HG03097 (cell line): ENCODE data around the gene KLK11.
"Not testable (repeated sequence)": the region's sequence is repeated elsewhere in the genome, so short reads cannot be mapped to it uniquely, and the experiment has no call there.

ENCODE experiments used
- ATAC-seq: cut with Tn5 transposase; IDR thresholded peaks from one replicate; pipeline ENCODE4 v1.9.1; 2021; ENCODE audit not compliant: unreplicated experiment, low FRiP score

The KLK11 gene

DNA sequence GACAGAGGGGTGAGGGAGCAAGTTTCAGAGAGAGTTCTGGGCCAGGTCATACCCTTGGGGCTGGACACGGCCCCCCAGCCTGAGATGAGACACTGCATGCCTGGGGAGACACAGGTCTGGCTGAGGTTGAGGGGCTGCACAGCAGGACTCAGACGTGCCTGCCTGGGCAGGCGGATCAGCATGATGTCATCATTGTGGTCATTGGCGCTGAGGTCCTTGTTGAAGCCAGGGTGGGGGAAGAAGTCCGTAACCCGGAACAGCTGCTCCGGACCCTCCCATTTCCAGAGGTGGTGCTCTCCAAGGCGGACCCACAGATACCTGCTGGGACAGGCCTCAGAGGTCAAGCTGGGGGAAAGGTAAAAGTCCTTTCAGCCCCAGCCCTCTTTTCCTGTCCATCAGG is 20.0 kb downstream of the KLK11 start:
- ATAC-seq: no peak

DNA sequence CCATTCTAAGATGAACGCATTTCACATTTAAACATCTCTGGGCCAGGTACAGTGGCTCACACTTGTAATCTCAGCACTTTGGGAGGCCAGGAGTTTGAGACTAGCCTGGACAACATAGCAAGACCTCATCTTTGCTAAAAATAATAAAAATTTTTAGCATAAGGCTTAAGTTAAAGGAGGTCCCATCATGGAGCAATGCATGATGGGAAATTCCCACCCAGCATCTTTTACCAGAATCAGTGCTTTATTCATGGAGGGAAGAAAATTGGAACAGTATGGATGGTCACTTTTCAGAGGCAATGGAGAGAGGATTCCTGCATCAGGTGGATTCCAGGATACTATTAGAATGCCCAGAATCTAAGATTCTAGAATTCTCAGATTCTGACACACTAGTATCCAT is 21.2 kb downstream of the KLK11 start:
- no peak for ATAC-seq

DNA sequence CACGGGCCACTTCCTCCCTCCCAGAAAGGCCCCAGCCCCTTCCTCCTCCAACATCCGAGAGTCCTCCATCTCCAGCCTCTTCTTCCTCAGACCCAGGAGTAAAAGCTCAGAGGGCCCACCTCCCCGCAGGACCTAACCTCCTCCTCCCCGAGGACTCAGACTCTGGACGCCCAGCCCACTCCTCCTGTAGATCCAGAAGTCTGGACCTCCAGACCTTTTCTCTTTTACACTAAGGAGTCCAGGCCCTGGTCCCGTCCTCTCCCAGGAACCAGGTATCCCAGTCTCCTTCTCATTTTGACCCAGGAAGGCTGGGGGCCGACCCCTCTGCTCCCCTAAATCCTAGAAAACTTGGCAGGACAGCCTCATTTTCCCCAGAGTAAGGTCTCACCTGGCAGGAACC is 23.1 kb downstream of the KLK11 start:
- ATAC-seq: no peak

DNA sequence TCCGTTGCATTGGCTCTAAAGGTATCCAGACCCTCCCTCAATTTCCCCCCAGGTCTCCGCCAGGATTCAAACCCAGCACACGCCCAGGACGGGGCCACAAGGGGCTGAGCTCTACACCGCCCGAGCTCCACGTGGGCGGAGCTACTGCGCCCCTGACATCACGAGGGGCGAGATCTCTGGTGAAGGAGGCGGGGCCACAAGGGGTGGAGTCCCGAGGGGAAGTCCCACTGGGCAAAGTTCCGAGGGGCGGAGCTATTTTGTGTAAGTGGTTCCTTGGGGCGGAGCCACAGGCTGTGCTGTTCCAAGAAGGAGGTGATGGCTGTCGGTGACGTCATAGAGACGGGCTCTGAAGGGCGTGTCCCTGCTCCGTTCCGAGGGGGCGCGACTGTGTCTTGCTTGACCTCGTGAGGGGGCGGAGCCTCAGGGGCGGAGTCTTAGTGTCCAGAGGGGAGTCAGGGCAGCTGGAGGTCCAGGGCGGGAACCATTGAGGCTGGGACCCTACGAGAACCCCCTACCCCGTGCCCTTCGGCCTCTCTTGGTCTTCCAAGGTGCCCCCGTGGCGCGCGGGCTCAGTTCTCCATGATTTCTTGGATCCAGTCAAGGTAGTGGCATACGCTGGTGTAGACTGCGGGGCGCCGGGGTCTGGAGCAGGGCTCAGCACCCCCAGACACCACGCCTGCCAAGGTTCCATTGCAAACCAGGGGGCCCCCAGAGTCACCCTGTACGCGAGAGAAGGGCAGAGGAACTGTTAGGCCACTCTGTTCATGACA is 23.7 kb downstream of the KLK11 start:
- no peak for ATAC-seq

DNA sequence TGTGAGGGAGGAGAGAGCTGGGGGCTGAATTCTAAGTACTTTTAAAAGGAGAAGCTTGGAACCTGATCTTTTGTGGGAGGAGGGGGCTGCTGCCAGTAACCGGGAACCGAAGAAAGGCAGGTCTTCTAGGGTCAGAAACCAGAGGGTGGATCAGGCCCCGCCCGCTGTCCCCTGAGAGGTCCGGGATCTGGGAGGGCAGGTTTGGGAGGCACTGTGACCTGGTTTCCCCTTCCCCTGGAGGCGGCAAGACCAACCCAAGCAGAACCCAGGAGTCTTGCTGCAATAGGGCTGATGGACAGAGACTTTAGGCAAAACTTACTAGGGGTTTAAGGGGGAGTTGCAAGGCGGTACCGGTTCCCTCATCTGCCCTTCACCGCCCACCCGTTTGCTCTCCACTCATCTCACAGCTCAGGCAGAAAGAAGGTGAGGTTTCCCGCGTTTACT is 24.3 kb downstream of the KLK11 start:
- ATAC-seq: no peak

DNA sequence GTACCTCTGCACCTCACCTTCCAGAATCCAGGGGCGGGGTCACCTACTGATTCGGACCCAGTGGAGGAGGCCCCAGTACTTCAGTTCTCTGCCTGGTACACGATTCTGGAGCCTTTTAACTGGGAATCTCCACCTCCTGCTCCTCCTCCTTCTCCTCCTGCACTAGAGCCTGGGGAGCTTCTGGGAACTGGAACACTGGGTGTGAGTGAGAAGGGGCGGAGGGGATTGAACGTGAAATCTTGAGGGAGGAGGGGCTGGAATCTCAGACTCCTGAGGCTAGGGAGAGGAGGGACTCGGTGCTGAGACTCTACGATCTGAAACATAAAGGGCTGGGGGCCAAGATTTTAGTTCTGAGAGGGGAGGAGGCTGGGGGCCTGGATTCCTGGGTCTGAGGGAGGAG is 24.9 kb downstream of the KLK11 start, which contains the start of gene KLK8:
Gene KLK8 (minus strand): TSS at position 90 of the 400 bp plus-strand sequence. CDS start 437 bp downstream, outside the sequence.
- no peak for ATAC-seq

DNA sequence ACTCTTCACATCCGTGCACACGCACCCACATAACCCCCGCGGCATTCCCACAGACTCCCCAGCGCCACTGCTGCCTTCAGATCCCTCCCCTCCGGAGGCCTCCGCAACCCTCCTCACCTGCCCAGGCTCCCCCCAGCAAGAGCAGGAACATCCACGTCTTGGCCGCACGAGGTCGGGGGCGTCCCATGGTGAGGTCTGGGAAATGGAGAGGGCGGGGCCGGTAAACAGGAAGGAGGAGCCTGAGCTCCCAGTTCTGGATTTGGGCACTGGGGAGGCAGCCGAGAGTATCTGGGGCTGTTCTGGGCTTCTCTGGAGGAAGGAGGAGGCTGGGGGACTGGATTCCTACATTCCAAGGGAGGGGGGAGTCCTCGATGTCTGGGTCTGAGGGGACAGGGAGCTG is 25.4 kb downstream of the KLK11 start:
- no peak for ATAC-seq

DNA sequence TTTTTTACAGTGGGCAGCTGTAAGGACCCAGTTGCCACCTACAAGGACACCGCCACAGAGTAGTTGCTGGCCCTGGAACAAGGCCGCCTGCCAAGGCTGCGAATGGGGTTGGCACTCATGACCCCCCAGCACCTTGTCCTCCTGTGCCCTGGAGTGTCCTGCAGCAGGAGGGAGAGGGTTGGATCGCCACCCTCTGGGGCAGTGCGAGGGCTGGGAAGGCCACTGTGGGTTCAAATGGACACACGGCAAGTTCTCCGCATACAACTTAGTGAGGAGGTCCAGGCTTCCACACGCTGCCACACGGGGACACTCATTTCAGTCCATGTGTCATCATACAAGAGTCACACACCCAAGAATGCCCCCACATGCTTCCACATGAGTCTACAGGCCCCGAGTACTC is 26.0 kb downstream of the KLK11 start:
- ATAC-seq: no peak

DNA sequence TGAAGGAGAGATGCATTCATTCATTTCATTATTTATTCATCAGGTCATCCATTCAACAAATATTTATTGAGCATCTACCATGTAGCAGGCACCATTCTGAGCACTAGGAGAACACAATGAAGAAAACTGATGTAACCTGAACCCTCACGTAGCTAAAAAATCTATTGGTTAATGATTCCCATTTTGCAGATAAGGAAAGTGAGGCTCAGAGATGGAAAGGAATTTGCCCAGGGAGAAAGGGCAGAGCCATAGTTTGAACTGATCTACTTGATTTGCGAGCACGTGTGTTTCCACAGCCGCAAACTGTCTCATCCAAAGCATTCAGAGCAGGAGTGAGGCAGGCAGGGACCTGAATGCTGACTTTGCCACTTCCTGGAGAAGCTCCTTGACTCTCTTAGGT is 27.7 kb downstream of the KLK11 start:
- no peak for ATAC-seq

DNA sequence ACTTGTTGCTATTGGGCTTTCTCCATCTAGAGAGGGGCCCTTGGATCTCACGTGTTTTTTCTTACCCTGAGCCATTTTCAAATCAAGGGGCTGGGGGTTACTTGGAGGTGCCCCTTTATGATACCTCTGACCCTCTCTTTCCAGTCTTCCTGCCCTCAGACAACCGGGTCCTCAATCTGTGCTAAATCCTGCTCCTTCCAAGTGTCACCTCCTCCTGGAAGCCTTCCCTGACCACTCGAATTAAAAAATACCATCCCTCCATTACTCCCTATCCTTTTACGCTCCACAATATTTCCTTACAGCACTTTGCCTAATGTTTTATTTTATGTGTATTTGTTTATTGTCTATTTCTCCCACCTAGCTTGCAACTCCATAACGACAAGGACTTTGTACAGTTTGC is 28.4 kb downstream of the KLK11 start:
- ATAC-seq: no peak

DNA sequence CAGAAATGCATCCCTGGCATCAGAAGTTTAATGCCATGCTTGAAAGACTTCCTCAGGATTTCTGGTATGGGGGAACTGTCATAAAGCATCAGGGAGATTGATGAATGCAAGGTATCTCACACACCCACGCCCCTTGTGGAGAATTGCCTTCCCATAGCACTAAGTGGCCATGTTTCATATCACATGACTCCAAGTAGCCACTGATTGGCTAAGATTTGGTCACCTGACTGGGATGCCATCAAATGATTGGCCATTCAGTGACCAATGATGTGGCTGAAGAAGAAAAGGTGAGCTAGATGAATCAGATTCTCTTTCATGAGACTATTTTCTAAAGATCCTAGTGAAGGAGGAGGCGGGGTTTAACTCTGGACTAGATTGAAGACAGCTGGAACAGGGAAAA is 32.3 kb downstream of the KLK11 start:
- no peak for ATAC-seq

DNA sequence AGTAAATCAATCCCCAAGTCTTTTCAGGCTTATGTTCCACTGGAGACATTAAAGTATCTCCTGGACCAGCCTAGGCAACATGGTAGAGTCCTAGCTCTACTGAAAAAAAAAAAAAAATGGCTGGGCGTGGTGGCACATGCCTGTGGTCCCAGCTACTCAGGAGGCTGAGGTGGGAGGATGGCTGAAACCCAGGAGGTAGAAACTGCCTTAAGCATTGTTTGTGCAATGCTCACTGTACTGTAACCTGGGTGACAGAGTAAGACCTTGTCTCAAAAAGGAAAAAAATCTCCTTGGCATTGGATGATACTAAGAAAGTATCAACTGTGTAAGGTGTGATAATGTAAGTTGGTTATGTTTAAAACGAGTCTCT is 33.8 kb downstream of the KLK11 start:
- ATAC-seq: no peak

DNA sequence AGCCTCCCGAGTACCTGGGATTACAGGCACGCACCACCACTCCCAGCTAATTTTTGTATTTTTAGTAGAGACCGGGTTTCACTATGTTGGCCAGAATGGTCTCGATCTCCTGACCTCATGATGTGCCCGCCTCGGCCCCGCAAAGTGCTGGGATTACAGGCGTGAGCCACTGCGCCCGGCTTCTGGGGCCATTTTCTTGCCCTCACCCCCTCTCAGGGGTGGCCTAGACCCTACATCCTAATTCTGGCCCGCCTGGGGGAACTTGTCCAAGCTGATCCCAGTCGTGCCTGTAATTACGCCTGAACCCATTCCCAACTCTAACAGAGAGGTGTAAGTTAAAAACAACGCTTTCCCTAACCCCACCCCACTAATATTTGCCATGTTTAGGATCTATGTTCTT is 42.0 kb downstream of the KLK11 start:
- ATAC-seq: not testable (repeated sequence)

DNA sequence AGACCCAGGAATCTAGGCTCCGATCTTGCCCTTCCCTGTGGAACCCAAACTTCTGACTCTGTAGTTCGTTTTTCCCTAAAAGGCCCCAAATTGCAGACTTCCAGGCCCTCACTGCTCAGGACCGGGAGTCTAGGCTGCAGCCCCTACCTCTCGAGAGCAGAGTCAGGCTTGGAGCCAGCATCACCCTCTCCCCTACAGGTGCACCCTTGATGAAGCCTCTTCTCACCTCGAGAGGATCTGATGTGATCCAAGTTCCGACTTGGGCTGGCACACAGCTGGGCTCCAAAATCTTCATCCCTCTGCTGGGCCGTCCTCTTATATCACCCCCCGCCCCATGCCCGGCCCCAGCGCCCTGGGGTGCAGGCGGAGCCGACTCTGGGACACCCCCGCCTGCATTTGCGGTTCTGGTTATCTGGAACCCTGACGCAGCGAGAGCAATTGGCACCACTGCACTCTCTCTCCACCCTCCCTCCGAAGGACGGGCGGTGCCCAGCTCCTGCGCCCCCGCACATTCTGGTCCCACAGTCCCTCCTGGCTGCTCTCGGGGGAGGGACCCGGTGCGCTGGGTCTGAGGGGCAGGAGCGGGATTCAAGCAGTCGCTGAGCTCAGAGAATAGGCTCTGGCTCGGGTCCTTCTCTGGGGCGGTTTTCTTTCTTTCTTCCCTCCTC is 42.7 kb downstream of the KLK11 start, which contains the start of gene KLK7:
Gene KLK7 (minus strand): TSS at position 293 of the 668 bp plus-strand sequence. CDS start 1,518 bp downstream, outside the sequence.
- no peak for ATAC-seq

DNA sequence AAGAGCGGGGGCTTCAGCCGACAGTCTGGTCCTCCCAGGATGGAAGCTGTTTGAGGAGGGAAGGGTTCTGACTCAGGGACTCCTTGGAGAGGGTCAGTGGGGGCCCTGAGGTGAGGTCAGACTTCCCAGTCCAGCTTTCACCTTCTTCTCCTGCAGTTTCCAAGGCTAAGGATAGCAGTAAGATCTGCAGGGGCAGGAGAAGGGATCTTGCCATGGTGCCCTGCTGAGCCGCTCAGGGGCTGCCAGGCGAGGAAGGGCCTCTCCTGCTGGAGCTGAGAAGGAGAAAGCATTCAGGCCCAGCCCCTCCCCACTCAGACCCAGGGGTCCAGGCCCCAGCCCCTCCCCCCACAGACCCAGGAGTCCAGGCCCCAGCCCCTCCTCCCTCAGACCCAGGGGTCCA is 44.2 kb downstream of the KLK11 start:
- no peak for ATAC-seq

DNA sequence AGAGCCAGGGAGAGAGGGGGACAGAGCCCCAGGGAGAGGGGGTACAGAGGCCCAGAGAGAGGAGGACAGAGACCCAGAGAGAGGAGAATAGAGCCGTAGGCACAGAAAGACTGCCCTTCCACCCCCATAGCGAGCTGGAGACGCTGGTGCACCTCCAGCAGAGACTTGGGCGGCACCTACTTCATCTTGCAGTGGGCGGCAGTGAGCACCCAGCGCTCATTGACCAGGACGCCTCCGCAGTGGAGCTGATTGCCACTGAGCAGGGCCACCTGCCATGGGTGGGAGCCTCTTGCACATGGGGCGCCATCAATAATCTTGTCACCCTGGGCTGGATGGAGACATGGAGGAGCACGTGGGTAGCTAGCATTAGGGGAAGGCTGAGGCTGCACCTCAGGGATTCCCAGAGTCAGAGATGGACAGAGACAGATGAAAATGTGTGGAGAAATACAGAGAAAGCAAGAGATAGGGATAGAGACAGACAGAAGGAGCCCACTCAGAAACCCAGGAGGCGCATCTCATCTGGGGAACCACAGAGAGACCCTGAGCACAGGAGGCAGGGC is 44.7 kb downstream of the KLK11 start:
- ATAC-seq: no peak

DNA sequence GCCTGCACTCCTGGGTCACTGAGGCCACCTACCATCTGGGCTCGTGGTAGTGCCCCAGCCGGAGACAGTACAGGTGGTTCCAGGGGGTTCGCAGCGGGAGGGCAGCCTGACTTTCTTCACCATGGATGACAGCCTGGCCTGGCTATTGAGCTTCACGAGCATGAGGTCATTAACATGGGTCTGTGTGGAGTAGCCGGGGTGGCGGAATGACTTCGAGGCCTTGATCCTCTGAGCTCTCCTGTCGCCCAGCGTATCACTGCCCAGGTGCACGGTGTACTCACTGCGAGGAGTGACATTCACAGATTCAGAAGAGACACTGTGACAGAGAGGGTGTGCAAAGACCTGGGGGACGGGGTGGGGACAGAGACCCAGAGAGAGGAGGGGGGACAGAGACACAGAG is 46.2 kb downstream of the KLK11 start:
- ATAC-seq: no peak

DNA sequence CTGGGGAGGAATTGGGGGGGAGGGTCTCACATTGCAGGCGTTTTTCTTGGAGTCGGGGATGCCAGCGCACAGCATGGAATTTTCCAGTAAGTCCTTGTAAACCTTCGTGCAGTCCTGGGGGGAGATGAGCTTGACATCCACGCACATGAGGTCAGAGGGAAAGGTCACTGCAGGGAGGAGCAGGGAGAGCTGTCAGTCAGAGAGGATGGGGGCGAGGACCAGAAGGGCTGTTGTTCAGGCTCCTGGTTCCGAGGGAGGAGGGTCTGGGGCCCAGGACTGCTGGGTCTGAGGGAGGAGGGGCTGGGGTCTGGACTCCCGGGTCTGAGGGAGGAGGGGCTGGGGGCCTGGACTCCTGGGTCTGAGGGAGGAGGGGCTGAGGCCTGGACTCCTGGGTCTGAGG is 46.7 kb downstream of the KLK11 start:
- ATAC-seq: no peak

DNA sequence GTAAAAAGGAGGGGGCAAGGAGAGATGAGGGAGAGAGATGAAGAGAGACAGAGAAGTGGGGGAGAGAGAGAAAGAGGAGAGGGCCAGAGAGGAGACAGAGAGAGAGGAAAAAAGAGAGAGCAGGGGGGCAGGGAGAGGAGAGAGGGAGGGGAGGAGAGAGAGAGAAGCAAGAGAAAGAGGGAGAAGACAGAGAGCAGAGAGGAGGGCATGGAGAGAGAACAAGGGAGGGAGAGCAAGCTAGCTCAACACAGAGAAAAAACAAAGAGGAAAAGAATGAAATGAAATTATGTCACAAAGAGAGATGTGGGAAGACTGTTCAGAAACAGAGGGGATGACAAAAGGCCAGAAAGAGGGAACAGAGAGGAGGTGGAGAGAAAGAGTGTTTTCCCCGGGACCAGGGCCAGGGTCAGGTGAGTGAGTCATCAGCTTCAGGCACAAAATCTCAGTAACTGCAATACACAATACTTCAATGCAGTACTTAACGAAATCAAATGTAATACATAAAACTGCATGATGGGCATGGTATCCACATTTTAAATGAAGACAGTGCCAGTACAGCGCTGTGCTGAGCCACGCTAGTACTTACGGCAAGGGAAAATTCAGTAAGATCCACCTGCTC is 47.5 kb downstream of the KLK11 start:
- no peak for ATAC-seq

DNA sequence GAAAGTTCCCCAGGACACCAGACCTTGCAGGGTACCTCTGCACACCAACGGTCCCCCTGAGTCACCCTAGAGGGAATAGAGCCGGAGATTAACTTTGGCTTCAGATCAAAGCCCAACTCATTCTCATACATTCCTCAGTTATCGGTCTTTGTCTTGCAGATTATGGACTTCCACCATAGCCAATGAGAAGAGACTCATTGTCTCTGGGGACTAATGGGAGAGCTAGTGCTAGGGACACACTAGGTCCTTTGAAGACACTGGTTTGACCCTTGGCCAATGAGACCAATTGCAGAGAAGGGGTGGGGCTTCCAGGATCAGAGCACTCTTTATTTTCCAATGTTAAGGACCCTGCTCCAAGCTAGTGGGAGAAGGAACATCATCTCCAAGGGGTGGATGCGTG is 48.8 kb downstream of the KLK11 start:
- ATAC-seq: no peak

DNA sequence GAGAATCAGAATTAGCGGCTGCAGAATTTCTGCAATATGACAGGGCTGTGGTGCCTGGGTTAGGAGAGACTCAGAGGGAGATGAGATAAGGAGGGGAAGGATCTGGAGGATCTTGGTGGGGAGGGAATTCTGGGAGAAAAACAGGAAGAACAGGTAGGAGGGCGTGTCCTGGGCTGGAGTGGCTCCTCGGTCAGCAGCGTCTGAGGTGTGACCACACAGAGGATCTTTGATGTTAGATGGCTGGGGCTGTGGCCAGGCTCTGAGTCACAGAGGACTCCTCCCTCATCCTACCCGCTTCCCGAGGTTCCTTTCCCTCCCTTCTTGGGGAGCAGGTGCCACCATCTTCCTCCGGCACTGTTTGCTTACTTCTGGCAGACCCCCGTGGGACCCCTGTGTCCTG is 50.6 kb downstream of the KLK11 start:
- no peak for ATAC-seq
